GM19467 (cell line): ENCODE measurements around the gene ANKRD52.
"Not testable (repeated sequence)": the region's sequence is repeated elsewhere in the genome, so short reads cannot be mapped to it uniquely, and the experiment has no call there.

Experiments
- ATAC-seq: cut with Tn5 transposase; IDR thresholded peaks from one replicate; pipeline ENCODE4 v1.9.1; 2021; ENCODE audit warnings: mild to moderate bottlenecking, moderate library complexity; ENCODE audit not compliant: unreplicated experiment

The ANKRD52 gene

DNA sequence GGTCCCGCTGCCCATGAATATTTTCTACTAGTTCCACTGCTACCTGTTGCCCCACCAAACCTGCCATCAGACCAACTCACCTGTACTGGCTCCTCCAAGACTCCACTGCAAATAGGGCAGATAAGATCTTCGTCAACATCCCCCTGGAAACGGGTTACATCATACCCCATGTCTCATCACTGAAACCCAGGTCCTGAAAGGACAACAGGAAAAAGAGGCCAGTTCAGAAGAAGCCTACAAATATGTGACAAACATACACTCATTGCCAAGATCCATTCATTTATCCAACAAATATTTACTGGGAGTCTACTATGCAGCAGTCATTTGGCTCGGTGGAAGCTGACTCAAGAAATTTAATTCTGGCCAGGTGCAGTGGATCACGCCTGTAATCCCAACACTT is 44.3 kb downstream of the ANKRD52 start:
- ATAC-seq = no peak

DNA sequence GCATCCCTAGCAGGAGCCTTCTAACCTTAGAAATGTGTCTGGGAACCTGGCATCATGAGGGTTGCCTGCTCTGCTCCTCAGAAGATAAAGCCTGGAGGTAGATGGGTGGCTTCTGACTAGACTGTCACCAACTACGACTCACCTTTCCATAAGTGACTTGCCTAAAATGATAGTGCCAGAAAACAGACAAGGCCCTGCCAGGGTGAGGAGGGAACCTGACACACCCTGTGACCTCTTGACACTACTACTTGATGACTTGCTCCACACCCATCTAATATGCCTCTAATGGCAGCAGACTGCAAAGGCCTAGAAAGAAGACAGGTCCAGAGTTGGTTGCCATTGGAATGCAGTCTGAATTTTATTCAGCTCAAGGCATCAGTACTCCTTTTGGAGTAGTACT is 45.8 kb downstream of the ANKRD52 start:
- ATAC-seq = no peak

DNA sequence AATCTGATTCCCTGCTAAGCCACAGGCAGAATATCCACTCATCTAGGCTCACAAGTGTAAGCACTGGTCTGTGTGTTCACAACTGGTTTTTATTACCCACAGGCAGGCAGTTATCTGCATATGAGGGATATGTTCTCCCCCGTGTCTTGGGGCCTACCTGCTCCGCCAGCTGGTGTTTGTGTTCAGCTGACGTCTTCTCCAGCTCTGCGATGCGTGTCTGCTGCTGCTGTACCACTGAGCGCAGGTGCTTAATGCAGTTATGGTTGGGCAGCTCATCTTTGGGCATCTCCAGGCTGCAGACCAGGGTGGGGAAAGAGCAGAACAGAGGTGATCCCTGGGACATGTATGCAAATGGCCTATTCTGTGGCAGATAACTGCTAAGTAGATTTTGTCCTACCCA is 50.2 kb downstream of the ANKRD52 start:
- ATAC-seq = no peak

DNA sequence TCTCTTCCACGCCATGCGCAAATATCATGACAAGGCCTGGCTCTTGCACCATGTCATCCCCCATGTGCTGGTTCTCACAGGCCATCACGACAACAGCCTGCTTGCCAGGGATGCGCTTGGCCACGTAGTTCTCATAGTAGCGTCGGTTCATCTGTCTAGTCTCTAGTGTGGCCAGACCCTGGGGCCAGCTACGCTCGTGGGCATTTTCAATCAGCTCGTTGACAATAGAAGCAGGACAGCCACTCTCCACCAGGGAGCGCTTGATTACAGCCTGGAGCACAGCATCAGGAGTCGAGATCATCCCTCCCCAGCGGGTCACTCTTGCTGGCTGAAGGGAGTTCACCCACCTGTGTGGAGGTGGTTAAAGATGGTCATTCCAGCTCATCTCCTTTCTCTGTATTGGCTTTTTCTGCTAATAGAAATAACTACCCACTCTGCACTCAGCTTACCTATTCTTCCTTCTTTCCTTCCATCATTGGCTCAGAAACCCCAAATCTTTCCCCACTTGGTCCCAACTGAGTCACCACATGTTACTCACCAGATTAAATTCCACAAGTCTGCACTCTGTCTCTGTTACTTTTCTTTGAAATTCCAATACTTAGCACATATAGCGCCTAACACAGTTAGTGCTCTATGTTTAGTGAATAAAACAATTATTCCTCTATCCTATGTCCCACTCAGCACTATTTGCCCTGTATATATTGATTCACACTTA is 51.6 kb downstream of the ANKRD52 start:
- no peak for ATAC-seq

DNA sequence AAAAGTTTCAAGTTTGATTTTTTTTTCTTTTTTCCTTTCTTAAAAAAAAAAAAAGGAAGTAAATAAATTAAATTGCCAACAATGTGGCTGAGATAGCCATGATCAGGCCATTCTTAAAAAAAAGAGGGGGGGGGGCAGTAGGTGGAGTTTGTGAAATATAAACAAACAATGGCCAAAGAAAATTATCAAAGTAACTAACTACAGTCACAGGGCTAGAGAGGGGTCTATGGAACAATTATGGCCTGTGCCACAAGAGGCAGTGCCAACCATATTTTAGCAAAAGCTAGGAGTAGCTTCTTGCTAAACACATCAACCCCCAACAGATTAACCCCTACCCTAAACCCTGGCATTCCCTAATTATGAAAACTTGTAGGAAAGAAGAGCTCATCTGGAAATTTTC is 52.7 kb downstream of the ANKRD52 start:
- no peak for ATAC-seq

DNA sequence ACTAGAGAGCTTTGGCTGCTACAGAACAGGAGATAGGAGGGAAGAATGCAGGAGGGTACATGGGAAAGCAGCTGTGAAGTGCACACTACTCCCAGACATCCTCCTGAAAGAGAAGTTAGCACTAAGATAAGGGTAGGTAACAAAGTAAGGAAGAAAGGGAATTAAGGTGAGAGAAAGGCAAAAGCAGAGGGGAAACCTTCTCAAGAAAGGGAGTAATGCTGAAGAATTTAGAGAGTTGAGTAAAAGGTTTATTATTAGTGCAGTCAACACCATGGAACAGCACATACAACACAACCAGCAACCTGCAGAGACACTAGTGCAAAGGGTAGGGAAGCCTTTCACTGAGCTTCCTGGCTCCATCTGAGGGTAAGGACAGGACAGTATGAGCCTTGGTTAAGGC is 53.9 kb downstream of the ANKRD52 start:
- ATAC-seq = no peak

DNA sequence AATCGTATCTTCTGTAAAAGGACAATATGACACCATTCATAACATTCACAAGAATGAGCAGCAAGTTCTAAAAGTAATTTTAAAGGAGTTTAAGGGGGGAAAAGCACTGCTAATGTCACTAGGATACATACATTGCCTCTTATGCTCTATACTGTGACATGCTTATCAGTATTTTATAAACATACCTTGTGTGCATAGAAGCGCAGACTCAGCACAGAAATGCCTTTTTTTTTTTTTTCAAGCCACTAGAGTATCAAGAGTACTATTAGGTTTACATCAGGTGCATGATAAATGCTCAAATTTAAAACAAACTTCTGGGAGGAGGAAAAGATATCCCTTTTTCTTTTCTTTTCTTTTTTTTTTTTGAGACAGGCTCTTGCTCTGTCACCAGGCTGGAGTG is 55.3 kb downstream of the ANKRD52 start:
- ATAC-seq = no peak

DNA sequence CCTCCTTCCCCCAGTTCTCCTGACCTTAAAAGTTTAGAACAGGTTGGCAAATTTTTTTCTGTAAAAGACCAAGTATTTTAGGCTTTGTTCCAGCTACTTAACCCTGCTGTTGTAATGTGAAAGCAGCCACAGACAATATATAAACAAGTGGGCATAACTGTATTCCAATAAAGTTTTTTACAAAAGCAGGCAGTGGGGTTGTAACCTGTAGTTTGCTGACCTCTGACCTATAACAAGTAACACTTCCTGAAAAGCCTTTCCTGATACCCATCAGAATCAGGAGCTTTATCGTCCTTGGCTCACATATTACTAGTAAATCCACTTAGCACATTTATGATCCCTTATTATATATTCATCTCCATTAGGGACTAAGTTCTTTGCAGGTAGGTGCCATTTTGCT is 55.8 kb downstream of the ANKRD52 start:
- ATAC-seq = no peak

DNA sequence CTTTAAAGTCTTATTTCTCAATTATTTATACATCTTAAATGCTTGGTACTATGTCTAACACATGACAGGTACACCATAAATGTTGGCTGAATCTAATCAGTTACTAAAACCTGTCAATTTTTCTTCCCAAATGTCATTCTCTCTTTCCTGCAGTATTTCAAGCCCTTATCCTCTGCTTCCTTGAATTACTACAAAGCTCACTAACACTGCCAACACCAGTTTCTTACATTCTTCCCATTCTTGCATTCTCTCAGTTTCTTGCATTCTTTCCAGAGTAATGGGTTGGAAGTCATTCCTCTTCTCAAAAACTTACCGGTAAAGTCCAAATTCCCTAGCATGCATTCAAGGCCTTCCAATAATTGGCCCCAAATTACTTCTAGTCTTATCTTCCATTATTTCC is 59.3 kb downstream of the ANKRD52 start:
- ATAC-seq = no peak

DNA sequence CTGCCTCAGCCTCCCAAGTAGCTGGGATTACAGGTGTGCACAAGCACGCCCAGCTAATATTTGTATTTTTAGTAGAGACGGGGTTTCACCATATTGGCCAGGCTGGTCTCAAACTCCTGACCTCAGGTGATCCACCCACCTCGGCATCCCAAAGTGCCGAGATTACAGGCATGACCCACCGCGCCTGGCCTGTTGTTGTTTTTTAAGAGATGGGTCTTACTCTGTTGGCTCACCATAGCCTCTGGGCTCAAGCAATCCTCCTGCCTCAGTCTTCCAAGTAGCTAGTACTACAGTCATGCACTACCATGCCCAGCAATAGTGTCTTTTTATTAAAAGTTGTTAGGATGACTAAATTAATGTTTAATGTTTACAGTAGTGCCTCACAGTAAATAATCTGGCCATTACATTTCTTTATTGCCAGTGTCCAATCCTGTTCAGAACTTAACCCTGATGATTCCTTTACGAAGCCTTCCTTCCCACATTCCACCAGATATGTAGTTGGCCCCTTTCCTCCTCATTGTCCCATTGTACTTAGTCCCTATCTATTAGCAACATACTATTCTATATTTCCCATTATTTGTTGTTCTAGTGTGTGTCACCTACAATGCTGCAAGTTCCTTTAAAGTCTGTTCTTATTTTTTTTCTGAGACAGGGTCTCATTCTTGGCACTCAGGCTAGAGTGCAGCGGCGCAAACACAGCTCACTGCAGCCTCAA is 60.1 kb downstream of the ANKRD52 start:
- no peak for ATAC-seq

DNA sequence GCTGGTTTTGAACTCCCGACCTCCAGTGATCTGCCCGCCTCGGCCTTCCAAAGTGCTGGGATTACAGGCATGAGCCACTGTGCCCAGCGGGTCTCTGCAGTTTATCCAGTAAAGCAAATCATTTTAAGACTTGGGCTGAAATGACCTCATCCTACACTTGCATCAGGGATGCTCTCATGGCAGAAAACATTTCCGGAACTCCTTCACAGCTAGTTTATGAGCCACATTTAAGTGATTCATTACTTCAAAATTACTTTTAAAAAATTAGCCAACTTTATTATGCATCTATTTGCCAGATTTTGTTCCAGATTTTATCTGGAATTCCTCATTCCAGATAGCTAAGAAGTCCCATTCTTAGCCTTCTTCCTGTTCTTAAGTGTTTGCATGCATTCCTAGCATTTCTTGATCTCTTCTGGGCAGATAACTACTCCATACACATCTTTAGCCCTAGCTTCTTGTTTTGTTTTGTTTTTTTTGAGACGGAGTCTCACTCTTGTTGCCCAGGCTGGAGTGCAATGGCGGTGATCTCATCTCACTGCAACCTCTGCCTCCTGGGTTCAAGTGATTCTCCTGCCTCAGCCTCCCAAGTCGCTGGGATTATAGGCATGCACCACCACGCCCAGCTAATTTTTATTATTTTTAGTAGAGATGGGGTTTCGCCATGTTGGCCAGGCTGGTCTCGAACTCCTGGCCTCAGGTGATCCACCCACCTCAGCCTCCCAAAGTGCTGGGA is 61.2 kb downstream of the ANKRD52 start:
- not testable (repeated sequence) for ATAC-seq

DNA sequence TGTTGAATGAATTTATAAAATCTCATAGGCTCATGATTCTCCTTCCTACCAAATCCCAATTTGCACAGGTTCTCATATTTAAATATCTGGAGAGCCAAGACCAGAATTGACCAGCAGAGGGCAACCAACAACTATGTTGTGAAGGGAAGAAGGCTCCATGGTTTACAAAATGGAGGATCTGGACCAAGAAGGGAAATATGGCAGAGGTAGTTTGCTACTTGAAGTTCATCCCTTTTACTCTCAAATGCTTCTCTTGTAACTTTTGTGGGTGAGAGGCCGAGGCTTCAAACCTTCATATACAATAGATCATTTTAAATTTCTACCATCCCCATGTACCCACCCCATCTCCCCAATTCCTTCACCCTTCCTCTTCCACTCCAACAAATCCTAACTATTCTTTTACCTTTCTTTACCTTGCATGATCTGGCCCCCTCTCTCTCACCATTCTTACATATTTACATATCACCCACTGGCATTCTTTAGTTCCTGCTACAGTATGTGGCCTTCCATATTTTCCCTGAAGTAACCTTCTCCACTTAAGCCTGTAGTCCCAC is 65.1 kb downstream of the ANKRD52 start:
- no peak for ATAC-seq

DNA sequence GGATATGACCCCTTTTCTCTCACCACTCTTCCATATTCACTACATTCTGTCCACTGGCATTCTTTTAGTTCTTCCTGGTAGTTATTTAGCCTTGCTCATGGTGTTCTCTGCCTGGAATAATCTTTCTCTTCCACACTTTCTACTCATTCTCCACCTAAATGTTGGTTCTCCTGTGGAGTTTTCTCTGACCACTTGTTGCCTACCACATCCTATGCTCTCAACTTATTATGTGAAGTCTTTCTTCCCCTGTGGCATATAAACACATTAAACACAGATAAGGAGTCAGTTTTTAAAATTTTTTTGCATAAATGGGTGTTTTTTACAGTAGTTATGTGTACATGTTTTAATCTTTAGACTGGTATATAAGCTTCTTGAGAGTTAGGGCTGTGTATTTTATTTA is 65.6 kb downstream of the ANKRD52 start:
- ATAC-seq = no peak

DNA sequence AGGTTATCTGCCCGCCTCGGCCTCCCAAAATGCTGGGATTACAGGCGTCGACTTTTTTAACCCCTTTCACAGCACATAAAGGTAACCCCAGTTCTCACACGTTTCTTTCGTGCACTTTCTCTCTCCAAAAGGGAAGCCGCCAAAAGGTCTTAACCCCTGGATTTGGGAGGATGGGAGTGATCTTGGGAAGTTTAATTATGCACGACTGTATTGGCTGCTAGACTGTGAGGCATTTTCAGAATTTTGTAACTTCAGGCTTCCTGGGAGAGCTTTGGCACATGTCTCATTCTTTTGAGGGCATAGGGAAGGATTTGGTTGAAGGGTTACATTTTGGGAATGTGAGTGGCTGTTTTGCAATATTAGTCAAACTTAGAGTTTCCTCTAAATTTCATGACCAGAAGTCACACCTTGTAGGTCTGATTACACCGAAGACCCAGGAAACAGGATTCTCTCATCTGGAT is 67.5 kb downstream of the ANKRD52 start:
- ATAC-seq = no peak

DNA sequence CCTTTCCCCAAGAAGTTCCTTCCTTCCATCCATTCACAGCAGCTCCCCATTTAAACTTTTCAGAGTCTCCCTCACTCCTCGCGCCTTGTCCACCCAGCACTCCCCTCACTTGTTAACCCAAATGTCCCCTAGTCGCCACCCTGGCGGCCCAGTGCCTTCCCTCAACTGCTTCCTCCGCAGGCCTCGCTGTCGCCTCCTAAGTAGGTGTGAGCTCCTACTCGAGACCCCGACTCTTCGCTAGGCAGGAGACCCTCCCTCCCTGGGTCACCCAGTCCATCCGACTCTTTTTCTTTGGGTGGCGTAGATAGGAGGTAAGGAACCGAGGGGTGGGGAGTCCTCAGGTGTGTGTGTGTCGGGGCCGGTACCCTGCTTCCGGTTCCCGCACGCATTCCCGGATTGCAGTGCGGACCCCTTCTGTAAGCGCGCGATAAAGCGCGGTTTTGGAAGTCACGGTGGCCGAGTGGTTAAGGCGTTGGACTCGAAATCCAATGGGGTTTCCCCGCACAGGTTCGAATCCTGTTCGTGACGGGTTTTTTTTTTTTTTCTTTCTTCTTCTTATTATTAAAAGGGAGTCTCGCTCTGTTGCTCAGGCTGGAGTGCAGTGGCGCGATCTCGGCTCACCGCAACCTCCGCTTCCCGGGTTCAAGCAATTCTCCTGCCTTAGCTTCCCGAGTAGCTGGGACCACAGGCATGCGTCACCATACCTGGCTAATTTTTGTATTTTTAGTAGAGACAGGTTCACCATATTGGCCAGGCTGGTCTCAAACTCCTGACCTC is 68.1 kb downstream of the ANKRD52 start:
- peak; percentile 30 for ATAC-seq

DNA sequence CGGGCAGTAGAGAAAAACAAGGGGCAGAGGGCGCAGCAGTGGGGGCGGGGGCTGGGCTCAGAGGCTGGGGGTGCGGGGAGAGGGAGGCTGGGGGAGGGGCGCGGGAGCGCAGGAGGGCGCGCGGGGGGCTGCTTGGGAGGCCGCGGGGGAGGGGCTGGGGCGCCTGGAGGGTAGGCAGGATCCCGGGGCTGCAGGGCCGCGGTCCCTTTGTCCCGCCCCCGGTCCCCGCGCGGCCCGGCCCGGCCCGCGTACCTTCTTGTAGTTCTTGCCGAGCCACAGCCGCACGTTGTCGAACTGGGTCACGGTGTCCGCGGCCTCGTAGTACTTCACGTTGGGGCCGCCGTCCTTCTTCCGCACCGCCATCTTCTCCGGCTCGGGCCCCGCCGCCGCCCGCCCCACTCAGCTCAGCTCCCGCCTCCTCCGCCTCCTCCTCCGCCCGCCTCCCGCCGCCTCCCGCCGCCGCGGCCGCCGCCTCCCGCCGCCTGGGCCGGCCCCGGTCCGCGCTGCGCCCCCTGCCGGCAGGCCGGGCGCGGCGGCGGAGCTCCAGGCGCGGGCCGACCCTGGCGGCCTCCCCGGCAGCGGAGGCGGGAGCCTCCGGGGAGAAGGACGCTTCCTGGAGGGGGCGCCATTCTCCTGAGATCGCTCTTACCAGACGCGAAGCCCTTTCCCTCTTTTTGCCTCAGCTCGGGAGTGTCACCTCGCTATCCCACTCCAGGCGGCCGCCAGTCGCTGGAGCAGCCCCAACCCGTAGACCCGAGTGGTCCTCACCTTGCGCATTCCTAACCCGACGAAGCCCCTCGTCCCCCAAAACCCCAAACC is 68.9 kb downstream of the ANKRD52 start, which contains the start of gene SMARCC2:
Gene SMARCC2, minus strand, starts transcription at position 385 of the 819 bp plus-strand sequence. Its CDS starts 22 bp downstream, at position 363.
- ATAC-seq = peak; percentile 69

DNA sequence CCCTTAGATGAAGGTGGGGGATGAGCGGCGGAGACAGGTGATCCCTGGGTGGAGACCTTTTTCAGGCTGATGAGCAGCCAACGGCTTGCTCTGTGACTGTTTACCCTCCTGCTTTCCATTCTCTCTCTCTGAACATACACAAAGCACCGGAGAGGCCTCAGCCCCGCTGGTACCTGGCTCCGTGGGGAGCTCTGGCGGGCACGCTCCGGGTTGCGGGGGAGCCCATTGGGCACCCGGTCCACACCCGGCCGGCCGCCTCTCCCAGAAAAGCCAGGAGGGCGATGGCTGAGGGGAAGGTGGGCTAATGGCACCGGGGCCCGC is 69.4 kb downstream of the ANKRD52 start:
- ATAC-seq = no peak

DNA sequence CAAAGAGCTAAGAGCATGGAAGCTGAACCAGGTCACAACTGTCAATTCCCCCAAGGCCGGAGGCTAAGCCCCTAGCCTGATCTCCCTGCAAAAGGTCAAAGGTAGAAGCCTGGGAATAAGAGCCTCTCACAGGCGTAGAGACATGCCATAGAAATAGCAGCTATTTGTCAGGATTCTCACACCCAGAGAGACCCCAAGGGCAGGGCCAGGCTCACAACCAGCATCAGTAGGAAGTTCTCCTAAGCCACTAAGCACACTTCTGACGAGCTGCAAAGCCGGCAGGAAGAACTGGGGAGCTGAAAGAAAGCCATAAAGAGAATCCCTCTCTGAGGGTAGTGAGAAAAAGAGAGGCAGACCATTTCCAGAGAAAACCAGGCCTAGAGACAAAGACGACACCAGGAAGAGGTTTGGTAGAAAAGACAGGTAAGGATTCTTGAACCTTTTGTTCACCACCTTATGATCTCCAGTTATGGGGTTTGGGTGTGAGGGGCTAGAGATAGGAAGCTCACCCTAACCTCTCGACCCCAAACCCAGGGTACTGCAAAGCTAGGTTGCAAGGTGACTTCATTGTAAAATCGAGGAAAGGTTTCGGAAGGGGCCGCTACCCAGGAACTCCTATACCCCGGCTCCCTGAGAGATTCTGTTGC is 69.9 kb downstream of the ANKRD52 start:
- no peak for ATAC-seq
